GM19239 (cell line): ENCODE data around the gene TICAM2.

Experiments used
- DNase-seq: peaks from one replicate; pipeline ENCODE4 v3.0.0; 2011; ENCODE audit warnings: low spot score; ENCODE audit not compliant: insufficient read length
- FAIRE-seq: peaks from 2 replicates; lab custom pipeline; 2011; peaks lifted over from hg19 to GRCh38; lab: Jason Lieb, UNC

TICAM2 gene

GRCh38 chr5:115616472-115616871, 14.2 kb upstream of the TICAM2 start:
- DNase-seq (no peak), FAIRE-seq (no peak)

DNA sequence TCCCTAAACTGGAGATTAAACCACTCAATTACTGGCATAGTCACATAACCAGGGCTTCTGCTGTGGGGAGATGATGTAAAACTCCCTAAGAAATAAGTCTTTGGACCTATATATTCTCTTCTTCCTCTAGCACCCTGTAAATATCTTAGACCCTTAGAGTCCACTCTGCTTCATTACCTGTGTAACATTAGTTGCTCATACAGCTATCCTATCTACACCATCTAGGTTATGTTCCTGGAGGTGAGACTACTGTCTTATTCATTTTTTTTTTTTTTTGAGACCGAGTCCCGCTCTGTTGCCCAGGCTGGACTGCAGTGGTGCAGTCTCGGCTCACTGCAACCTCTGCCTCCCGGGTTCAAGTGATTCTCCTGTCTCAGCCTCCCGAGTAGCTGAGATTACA, 9.6 kb upstream of the TICAM2 start:
- DNase-seq (no peak), FAIRE-seq (no peak)

DNA sequence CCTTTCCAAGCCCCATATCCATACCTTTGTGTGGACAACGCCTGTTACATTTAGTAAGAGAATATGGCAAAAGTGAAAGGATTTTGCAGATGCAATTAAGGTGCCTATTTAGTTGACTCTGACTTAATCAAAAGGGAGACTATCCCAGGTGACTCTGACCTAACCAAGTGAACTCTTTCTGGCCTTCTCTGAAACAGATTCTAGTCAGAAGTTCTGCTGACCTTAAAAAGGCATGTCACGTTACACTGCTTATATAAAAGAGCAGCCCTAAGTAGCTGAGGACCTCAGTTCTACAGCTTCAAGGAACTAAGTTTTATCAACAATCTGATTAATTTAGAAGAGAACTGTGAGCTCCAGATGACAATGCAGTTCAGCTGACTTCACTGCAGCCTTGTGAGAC, 5.7 kb upstream of the TICAM2 start:
- peak; percentile 78 for FAIRE-seq
- DNase-seq, result no peak

DNA sequence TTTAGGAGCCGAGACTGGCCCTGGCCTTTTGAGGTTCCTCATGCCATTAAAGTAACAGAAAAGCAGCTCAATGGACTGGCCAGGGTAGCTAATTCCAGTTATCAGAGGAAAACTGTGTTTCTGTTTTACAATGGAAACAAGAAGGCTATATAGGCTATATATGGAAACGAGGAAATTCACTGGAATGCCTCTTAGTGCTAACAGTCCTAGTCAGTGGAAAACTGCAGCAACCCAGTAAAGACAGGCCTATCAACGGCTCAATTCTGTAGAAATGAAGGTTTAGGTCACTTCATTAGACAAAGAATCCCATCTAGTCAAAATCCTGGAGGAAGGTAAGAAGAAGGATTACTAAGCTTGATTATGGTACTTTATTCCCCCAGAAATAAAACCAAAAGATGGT, 3.2 kb upstream of the TICAM2 start:
- DNase-seq (no peak), FAIRE-seq (no peak)

DNA sequence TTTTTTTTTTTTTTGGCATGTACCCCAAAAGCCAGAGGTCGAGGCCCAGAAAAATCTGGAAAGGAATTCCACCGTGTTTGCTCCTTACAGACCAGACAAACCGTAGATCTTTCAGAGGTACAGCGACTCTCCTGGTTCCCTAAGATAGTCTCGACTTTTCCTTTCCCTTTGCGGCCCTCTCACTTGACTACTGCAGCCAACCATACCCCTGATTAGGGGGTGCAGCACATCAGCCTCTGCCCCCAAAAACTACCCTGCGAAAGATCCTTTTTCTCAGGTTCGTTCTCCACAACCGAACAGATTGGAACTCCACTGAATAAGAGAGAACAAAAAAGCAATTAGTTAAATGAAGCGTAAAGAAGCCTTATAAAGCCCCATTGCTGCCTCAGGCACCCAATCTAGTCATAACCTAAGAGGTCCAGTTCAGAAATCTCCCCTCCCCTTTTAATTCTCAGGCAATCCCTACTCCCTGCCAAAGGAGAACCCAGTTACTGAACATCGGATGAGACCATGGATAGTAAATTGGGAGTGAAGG, 379 bp upstream of the TICAM2 start:
- FAIRE-seq, result peak; percentile 94

GRCh38 chr5:115600766-115601165, 1.5 kb downstream of the TICAM2 start:
- DNase-seq, result no peak
- FAIRE-seq, result no peak

More for the DNA sequence above, 379 bp upstream of the TICAM2 start:
- no peak for DNase-seq

- DNase-seq (no peak), FAIRE-seq (peak; percentile 14)
Measured at GRCh38 chr5:115599924-115600323, 2.4 kb downstream of the TICAM2 start.

- FAIRE-seq (peak; percentile 90), DNase-seq (no peak)
Measured at GRCh38 chr5:115599502-115599901, 2.8 kb downstream of the TICAM2 start.

DNA sequence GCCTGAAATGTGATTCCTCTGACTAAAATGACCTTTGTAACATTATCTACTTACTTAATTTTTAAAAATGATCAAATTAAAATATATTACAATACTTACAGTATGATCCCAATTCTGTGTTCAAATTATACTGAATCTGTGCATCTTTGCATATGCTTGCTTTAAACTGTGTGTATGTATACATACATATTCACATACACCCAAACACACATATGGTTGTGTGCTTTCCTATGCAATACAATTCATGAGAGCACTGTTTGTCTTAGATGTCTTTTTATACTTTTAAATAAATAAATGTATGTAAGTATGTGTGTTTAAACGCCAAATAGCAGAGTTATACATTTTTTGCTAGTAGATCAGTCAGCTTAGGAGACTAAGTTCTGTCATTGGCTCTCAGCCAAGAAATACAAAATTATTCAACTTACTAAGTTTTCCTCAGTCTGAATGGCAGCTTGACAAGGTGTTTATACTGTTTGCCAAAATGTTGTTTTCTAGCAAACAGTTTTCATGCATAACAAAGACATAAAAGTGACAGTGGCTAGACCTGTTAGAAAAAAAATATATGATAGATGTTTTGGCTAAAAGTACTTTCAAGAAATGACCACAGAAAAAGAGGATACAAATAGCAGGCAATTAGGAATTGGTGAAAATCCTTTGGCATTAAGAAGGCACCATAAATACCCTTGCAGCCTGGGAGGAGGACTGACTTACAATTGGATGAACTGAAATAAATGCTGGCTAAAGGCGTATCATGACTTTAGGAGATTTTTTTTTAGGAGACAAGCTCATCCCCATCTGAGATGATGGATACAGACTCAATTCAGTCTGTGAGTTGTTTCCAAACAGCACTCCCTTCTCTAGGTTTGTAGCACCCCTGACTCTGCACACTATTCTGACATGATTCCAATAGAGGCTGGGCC, 7.9 kb downstream of the TICAM2 start:
- DNase-seq, result no peak
- FAIRE-seq, result no peak

DNA sequence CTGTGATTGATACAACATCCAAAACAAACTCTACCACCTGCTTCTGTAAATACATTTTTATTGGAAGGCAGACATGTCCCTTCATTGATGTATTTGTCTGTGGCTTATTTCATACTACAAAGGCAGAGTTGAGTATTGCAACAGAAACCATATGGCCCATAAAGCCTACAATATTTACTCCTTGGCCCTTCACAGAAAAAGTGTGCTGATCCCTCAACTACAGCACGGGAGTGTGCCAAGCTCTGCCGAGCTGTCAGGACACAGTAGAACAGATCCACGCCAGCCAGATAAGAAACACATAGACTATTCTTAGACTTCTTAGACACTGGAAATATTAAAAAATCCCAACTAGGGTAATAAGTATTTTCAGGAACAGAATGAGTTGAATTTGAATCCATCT, 13.2 kb downstream of the TICAM2 start:
- no peak for DNase-seq
- FAIRE-seq, result no peak

- no peak for FAIRE-seq
- no peak for DNase-seq
Measured at GRCh38 chr5:115588640-115589039, 13.6 kb downstream of the TICAM2 start.

- DNase-seq (no peak), FAIRE-seq (peak; percentile 28)
Measured at GRCh38 chr5:115586525-115587146, 15.6 kb downstream of the TICAM2 start.

- DNase-seq, result no peak
- no peak for FAIRE-seq
Measured at GRCh38 chr5:115585265-115585664, 17.0 kb downstream of the TICAM2 start.

DNA sequence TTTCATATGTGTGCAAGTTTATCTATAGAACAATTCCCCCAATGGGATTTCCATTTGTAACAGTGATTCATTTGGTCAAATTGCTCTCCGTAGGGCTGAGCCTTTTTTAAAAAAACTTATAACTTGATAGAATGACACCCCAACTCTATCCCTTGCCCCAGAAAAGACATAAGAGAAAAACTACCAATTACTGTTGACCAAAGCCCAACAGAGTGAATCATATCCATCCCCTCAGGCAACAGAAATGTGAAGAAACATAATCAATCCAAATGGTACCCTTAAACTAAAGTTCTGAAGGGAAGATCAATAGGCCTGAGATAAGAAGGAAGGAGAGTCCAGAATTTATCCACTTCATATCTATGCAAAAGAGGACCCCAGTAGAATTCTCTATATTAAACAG, 17.8 kb downstream of the TICAM2 start:
- DNase-seq (no peak), FAIRE-seq (no peak)

GRCh38 chr5:115583474-115583873, 18.8 kb downstream of the TICAM2 start:
- peak; percentile 35 for FAIRE-seq
- DNase-seq, result no peak

- FAIRE-seq (no peak), DNase-seq (no peak)
Measured at GRCh38 chr5:115580941-115581340, 21.3 kb downstream of the TICAM2 start.

DNA sequence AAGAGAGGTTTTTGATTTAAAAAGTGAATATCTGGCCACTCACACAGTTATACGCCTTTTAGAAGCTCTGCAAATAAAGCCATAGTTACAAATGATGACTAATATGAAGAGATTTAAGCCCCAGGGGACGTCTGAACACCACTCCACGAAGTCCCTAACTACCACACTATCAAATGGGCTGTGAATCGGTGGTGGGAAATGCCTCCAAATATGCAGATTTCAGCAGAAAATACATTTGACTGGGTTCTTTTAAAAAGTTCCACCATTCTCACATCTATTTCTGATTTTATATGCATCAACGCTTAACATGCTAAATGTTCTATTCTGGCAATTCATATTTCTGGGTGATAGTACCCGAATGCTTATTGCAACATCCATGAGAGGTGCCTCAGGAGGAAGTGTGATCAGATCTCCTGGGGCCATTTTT, 22.5 kb downstream of the TICAM2 start:
- no peak for DNase-seq
- peak; percentile 97 for FAIRE-seq

DNA sequence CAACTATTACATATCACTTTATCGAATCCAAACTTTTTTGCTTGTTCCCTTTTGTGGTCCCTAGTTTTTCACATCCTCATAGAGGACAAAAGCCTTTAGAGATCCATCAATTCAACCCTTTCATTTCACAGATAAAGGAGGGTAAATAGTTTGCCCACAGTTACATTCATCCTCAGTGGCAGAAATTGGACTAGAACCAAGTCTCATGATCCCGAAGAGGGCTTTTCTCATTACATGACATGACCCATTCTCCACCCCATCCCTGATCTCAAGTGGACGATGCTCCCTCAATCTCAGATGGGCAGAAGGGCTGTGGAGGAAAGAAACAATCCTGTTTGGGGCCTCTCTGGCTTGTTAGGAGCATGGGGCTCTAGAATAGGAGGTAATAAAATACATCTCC, 23.1 kb downstream of the TICAM2 start:
- no peak for FAIRE-seq
- no peak for DNase-seq

DNA sequence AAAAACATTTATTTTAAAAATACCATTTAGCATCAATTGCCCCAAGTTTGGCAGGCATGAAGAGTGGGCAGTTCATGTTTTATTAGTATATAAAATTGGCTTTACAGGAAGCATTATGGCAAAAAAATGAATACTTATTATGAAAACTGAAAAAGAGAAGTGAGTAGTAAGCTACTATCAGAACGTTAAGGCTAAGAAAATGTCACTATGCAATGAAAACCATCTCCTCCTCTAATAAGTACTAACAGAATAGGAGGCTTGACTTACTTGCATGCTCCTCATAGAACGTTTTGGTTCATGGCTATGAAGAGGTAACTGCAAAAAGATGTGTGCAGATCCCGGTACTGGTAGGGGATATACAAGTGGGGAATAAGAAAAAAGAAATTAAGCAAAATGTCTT, 23.6 kb downstream of the TICAM2 start:
- peak; percentile 9 for DNase-seq
- peak; percentile 94 for FAIRE-seq

DNA sequence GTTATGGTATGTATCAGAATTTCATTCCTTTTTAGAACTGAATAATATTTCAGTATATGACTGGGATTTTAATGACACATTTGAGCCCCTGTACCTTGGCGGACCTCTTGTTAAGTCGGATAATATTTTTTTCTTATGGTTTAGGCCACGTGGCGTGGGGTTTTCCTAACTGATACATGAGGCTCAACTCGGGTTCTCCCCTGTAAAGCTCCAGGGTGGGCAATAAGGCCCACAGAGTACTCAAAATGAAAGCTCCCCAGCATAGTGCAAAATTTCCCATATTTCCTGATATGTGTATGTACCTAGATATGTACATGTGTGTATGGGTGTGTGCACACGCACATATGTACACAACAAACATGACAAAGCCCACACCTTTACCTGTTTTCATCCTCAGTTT, 24.5 kb downstream of the TICAM2 start:
- DNase-seq (no peak), FAIRE-seq (no peak)

- FAIRE-seq (no peak), DNase-seq (no peak)
Measured at GRCh38 chr5:115577329-115577728, 24.9 kb downstream of the TICAM2 start.
